Activated CD4-positive, alpha-beta T cell treated with anti-CD3 and anti-CD28 coated beads for 4 hours (primary cell): ENCODE data around the gene FGD3.
"Not testable (repeated sequence)": the region's sequence is repeated elsewhere in the genome, so short reads cannot be mapped to it uniquely, and the experiment has no call there.

Experiments
- DNase-seq, 2 donors: peaks; one replicate each; pipeline ENCODE4 v3.0.0-alpha.2; 2020

Gene FGD3

DNA sequence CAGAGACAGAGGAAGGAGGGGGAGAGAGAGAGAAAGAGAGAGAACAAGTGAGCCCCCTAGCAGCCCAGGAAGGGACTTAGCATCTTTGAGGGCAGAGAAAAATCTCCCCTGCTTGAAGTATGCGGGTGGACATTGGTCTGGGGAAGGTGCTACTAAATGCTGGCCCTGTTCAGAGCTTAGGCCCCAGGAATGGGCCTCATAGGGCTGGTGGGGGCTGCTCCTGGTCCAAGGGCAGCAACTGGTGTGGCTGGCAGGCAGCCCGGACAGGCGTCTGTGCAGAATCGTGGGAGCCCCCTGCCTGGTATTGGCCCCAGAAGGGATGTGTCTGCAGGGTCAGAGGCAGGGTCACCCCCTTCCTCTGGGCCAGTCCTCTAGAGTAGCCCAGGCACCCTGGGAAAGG, 63.4 kb downstream of the FGD3 start:
- no peak for DNase-seq

DNA sequence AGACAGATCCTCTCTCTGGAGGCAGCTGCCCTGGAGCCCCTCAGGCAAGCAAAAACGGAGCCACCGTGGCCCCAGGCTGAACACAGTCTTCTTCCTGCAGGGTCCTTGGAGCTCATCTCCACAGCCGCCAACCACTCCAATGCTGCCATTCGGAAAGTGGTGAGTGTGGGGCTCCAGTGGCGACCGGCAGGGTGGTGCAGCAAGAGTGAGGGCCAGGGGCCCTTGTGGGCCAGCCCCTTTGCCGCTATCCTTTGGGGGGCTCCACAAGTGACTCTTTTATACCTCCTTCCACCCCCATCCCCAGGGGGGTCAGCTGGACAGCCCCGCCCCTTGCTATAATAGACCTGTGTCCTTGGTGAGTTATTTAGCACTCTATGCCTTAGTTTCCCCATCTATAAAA, 63.8 kb downstream of the FGD3 start:
- DNase-seq: no peak

GRCh38 chr9:93012963-93013855, 65.9 kb downstream of the FGD3 start:
- no peak for DNase-seq

GRCh38 chr9:93013856-93014582, 66.7 kb downstream of the FGD3 start:
- no peak for DNase-seq

GRCh38 chr9:93015190-93015589, 67.9 kb downstream of the FGD3 start:
- DNase-seq: not testable (repeated sequence)

DNA sequence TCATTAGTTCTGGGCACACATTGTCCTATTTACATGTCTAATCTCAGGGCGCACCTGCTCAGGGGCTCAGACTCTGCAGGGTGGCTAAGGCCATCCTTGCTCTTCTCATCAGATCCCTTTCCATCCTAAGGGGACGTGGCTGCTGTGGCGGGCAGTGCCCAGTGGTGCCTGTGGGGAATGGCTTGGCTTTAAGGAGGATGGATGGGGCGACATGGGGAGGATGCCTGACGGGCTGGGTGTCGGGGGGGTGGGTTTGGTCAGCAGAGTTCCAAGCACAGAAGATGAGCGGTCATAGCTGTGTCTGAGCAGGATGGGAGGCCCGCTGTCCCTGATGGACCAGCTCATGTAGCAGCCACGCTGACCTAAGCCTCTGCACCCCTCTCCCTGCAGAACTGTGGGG, 70.3 kb downstream of the FGD3 start:
- no peak for DNase-seq

- DNase-seq: no peak
Observed at GRCh38 chr9:93020151-93020550, 72.8 kb downstream of the FGD3 start.

DNA sequence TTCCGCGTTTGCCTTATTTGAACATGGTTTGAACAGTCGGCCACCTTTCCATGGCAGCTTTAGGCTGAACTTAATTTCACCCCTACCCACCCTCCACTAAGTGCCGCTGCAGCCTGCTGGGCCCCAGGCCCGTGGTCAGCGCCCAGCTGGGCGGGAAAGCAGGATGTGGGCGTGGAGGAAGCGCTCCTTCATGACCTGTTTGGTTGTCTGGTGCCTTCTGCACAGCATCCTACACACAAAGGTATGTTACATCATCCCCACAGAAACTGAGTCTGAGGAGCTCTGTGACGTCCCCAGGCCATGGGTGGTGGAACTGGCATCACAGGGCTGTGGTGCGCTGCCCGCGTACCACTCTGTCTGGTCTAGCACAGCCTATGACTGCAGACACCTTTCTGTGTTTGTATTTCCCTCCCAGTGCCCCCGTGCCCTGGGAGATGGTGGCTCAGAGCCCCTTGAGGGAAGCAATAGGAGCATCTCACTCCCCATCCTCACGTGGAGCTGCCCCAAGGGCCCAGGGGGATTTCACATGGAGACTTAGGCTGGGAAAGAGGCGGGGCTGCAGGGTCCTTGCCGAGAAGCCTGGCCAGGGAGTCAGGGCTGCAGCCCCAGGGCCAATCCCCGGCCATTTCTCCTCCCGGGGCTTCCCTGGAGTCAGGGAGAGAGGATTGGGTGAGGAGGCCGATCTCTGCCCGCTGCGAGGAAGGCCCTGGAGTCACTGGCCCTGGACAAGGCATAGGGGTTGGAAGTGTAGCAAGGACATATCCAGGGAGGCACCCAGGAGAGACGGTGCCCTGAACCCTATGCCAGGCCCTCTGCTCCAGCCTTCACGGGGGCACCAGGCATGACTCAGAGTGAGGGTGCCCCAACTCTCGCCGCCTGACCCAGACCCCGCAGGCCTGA, 73.7 kb downstream of the FGD3 start:
- DNase-seq: peak in 1 of 2 donors; percentile 35

- DNase-seq: no peak
Observed at GRCh38 chr9:93022066-93022465, 74.7 kb downstream of the FGD3 start.

DNA sequence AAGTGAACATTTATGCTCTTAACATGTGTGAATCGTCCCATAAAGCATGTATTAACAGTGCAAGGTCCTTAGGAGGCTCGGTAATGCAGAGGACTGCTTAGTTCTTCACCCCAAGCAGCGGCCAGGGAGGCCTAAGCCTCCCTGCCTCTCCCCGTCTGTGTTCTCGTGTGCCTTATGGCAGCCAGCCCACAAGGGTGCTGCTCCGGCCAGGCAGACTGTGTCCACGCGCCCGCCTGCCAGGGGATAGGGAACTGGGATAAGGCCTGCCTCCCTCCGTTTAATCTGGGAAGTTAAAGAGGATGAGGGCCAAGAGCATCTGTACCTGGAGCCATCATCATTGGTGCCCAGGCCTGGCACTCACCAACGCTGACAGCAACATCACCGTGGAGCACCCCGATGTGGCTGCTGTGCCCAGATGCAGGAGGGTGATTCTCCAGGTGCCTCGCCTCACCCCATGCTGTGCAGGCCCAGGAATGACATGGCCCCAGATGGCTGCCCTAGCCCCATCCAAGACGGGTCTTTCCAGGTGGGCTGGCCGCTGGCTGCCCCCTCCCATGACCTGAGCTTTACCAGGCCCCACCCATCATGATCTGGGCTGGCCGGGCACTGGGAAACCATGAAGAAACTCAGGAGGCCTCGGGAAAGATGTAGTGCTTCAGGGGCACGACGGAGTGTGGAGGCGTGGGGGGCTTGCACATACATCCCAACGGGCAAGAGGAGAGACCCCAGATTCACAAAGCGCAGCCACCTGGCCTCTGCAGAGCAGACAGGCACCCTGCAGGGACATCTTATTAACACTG, 75.6 kb downstream of the FGD3 start:
- no peak for DNase-seq

- no peak for DNase-seq
Observed at GRCh38 chr9:93023521-93023815, 76.1 kb downstream of the FGD3 start.

DNA sequence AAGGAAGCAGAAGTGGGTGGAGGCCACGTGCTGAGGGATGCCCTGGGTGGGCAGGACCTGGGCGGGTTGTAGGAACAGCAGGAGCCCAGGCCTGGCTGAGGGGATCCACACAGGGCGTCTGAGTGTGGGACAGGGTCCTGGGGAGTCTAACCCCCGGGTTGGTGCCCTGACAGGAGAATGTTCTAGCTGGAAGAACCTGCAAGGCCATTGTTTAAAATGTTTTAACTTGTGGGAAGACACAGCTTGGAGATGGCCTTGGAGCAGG, 77.3 kb downstream of the FGD3 start:
- no peak for DNase-seq

DNA sequence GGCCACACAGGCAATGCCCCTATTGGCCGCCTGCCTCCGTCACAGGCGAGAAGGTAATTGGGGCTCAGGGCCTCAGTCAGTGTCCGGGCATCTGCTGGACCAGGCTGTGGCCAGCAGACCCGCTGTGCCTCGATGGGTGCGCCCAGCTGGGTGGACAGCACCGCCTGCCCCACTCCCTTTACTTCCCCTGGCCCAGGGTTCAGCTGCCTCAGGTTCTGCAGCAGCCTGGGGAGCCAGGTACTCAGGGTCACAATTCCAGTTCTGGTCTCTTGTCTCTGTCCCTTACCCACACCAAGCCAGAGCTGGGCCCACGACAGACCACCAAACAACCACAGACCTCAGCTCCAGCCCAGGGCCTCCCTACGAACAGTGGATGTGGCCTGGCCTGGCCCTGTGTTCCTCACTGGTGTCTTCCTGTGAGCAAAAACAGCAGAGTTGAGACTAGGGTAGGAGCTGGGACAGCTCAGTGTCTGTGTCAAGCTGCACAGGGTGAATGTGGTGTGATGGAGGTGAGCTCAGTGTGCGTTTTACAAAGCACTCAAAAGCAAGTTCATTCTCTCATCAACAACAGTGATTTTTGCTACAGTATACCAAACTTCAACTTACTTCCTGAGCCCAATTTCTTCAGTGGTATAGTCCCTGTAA, 77.8 kb downstream of the FGD3 start:
- no peak for DNase-seq

DNA sequence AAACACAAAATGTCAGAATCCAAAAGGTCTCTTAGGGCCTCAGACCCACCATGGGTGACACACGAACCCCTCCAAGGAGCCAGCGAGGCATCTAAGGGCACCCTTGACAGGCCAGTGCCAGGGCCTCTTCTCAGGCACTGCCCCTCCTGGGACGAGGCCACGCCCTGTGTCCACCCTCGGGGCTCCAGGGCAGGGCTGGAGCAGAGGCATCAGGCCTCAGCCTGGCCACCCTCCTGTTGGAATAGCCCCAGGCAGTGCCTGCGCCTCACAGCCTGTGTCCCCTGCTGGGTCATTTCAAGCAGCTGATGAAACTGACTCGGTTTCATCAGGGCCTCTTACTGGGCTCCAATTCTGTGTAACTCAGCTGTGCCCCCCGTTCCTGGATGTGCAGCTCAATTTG, 78.4 kb downstream of the FGD3 start:
- DNase-seq: no peak

GRCh38 chr9:93026640-93027039, 79.3 kb downstream of the FGD3 start:
- DNase-seq: no peak

DNA sequence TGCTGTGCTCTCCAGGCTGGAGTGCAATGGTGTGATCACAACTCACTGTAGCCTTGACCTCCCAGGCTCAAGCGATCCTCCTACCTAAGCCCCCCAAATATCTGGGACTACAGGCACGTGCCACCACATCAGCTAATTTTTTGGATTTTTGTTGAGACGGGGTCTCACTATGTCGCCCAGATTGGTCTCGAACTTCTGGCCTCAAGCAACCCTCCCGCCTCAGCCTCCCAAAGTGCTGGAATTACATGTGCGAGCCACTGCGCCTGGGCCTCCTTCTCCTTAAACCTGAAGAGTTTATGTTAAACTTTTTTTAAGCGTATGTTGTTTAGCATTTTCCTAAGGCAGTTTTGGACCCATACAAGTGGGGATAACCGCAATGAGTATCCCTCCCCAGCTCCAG, 80.4 kb downstream of the FGD3 start:
- DNase-seq: no peak

GRCh38 chr9:93028448-93029006, 81.2 kb downstream of the FGD3 start:
- DNase-seq: peak; percentile 50 to 53

DNA sequence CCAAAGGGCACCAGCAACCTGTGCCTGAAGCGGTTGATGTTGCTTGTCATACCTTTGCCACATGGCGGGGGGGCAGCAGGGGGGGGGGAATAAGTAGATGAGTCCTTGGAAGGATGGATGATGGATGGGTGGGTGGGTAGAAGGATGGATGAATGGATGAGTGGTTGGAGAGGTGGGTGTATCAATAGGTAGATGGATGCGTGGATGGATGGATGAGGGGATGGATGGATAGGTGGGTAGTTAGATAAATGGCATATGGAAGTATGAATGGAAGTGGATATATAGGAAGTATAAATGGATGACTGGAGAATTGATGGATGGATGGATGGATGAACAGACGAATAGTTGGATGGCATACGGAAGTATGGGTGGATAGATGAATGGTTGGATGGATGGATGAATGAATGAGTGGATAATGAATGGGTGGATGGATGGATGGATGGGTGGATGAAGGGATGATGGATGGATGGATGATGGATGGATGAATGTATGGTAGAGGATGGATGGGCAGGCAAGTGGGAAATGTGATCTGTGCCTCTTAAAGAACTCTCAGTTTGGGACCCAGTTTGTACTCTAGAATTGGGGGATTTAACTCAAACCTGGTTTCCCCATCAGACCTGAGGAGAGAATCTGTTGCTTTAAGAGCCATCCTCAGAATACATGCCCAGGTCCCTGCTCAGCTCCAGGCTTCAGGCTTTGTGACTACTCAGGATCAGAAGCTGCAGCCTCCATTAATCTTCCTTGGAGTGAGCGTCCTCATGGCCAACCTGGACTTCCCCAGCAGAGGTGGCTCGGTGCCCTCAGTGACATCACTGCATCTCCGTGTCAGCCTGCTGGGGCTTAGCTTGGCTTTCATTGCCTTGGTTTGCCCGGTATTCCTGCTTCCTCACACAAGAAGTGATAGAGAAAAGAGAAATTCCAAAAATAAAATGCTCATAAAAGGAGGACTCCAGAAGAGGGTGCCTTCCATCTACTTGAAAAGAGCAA, 83.6 kb downstream of the FGD3 start:
- DNase-seq: no peak

DNA sequence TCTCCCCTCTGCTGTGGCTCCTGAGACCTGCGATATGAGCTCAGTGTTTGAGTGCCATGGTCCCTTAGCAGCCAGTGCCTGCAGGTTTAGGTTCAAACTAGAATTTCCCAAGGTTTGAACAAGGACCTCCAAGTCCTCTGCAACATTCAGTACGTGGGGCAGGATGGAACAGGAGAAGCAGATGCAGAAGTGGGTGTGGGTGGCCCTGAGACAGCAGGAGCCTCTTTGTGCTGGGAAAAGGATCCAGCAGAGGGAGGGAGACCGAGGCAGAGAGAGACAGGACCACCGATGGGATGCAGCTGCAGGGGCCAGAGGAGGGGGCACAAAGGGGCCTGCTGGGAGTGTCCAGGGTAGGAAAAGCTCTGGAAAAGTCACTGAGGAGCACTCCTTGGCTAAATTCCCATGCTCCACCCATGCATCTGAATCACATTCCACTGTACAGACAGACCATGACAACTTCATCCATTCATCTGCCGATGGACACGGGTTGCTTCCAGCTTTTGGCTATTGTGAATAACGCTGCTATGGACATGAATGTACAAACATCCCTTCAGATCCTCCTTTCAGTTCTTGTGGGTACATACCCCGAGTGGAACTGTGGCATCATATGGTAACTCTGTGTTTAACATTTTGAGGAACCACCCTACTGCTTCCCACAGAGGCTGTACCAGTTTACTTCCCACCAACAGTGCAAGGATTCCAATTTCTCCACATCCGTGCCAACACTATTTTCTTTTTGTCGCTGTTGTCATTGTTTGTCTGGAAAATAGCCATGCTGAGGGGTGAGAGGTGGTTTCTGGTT, 84.5 kb downstream of the FGD3 start:
- no peak for DNase-seq

DNA sequence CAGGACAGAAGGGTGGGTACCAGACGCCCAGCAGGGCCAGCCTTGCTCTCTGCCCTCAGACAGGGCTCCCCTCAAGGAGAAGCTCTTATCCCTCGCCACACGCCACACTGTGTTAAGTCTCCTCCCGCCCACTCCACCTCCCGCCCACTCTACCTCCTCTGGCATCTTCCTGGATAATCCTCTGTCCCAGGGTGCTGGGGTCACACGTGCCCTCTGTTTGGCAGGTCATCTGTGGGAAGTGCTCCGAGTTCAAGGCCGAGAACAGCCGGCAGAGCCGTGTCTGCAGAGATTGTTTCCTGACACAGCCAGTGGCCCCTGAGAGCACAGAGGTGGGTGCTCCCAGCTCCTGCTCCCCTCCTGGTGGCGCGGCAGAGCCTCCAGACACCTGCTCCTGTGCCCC, 85.2 kb downstream of the FGD3 start:
- DNase-seq: no peak
